Calu3 (cell line): ENCODE data around the gene RABEPK. TPM values are rescaled to one million over a fixed set of nuclear protein-coding genes. Genes with fewer than 3 reads are reported as not detected.
"Not testable (repeated sequence)": the region's sequence is repeated elsewhere in the genome, so short reads cannot be mapped to it uniquely, and the experiment has no call there.

Experiments used
- BruUV-seq: library from RNA; stranded (reverse); fragments of 400-500 nt; replicated peaks from 2 replicates; lab custom pipeline; 2021; lab: Mats Ljungman, UMichigan
- CTCF ChIA-PET: fragments of 300-600 bp; sonication (Branson Sonifier 250); formaldehyde crosslinking; loops from one replicate; lab custom pipeline; 2022; ENCODE audit warnings: antibody characterized with exemption; lab: Charles Lee
- DNase-seq: peaks from one replicate; pipeline ENCODE4 v3.0.0; 2022
- H3K27ac Mint-ChIP-seq: one replicate; pipeline ENCODE4 v1.8.0; 2022; ENCODE audit warnings: mixed read lengths; ENCODE audit not compliant: unreplicated experiment
- H3K27me3 Mint-ChIP-seq: one replicate; pipeline ENCODE4 v1.8.0; 2022; ENCODE audit warnings: mixed read lengths; ENCODE audit not compliant: unreplicated experiment
- H3K36me3 Mint-ChIP-seq: one replicate; pipeline ENCODE4 v1.8.0; 2022; ENCODE audit warnings: mild to moderate bottlenecking, moderate library complexity, mixed read lengths; ENCODE audit not compliant: insufficient read depth, unreplicated experiment
- H3K4me1 Mint-ChIP-seq: one replicate; pipeline ENCODE4 v1.8.0; 2022; ENCODE audit warnings: mild to moderate bottlenecking, low read depth, mixed read lengths; ENCODE audit not compliant: unreplicated experiment
- H3K4me3 Mint-ChIP-seq: one replicate; pipeline ENCODE4 v1.8.0; 2022; ENCODE audit warnings: mild to moderate bottlenecking, low read depth, moderate library complexity, mixed read lengths; ENCODE audit not compliant: unreplicated experiment
- H3K9me3 Mint-ChIP-seq: one replicate; pipeline ENCODE4 v1.8.0; 2022; ENCODE audit warnings: low read depth, mixed read lengths; ENCODE audit not compliant: unreplicated experiment
- intact Hi-C: fragments of 100-400 bp; cut with micrococcal nuclease; formaldehyde crosslinking; loops from one replicate; pipeline ENCODE4 v1.10.0; 2022; ENCODE audit not compliant: unreplicated experiment
- total RNA-seq: library from RNA; stranded (reverse); gene quantifications from 2 replicates; pipeline ENCODE4 v1.2.3, GENCODE V29; 2022
- TF ChIP-seq, protein P1 (sequence below): fragments of 200-600 bp; IDR thresholded peaks from one replicate; pipeline ENCODE4 v1.8.0; 2022; ENCODE audit warnings: antibody characterized with exemption; ENCODE audit not compliant: unreplicated experiment

Gene RABEPK
- total RNA-seq, 1 experiment from 2014 or later, result 12.7 TPM

GRCh38 chr9:125156551-125156950, 43.8 kb upstream of the RABEPK start:
- no peak for DNase-seq
- CTCF ChIA-PET, result no interaction called here
- Mint-ChIP-seq H3K27ac (no peak overlapping the region), H3K4me3 (no peak overlapping the region), H3K4me1 (no peaks in the 10 kb centered on the region), H3K27me3 (no peaks in the 10 kb centered on the region), H3K36me3 (peaks cover 5% of the 10 kb centered on the region), H3K9me3 (no peaks in the 10 kb centered on the region)
- TF ChIP-seq, protein P1, sequence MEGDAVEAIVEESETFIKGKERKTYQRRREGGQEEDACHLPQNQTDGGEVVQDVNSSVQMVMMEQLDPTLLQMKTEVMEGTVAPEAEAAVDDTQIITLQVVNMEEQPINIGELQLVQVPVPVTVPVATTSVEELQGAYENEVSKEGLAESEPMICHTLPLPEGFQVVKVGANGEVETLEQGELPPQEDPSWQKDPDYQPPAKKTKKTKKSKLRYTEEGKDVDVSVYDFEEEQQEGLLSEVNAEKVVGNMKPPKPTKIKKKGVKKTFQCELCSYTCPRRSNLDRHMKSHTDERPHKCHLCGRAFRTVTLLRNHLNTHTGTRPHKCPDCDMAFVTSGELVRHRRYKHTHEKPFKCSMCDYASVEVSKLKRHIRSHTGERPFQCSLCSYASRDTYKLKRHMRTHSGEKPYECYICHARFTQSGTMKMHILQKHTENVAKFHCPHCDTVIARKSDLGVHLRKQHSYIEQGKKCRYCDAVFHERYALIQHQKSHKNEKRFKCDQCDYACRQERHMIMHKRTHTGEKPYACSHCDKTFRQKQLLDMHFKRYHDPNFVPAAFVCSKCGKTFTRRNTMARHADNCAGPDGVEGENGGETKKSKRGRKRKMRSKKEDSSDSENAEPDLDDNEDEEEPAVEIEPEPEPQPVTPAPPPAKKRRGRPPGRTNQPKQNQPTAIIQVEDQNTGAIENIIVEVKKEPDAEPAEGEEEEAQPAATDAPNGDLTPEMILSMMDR, result no peak
- BruUV-seq, result no TSS peak
- intact Hi-C loops, result no loop called here

GRCh38 chr9:125160750-125161149, 39.6 kb upstream of the RABEPK start:
- BruUV-seq, result no TSS peak
- no peak overlapping the region for H3K27ac Mint-ChIP-seq
- TF ChIP-seq, protein P1, result no peak

DNA sequence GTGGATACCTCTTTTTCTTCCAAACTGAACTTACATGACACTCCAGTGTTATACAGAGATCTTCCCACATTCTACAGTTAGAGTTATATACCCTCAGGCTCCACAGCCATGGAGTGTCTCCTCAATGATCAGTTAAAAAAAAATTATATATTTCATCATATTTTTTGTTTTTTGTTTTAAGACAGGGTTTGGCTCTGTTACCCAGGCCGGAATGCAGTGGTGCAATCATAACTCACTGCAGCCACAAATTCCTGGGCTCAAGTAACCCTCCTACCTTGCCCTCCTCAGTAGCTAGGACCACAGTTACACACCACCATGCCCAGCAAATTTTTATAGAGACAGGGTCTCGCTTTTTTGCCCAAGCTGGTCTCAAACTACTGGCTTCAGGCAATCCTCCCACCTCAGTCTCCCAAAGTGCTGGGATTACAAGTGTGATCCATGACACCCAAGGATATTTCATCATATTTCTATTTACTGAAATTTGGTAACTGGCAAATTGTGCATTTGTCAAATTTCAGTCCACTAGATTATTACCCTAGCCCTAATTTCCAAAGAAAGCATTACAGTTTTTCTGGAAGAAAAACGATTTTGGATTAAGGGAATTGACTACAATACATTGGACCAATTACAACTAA, 38.9 kb upstream of the RABEPK start:
- Mint-ChIP-seq H3K36me3 (peaks cover 7% of the 10 kb centered on the region), H3K9me3 (no peaks in the 10 kb centered on the region), H3K4me1 (no peaks in the 10 kb centered on the region), H3K27me3 (no peaks in the 10 kb centered on the region), H3K4me3 (no peak overlapping the region), H3K27ac (no peak overlapping the region)
- no TSS peak for BruUV-seq
- TF ChIP-seq, protein P1, result no peak
- intact Hi-C loops, result no loop called here
- DNase-seq, result no peak
- CTCF ChIA-PET, result no interaction called here

More at GRCh38 chr9:125160750-125161149, 39.6 kb upstream of the RABEPK start:
- no peaks in the 10 kb centered on the region for H3K9me3 Mint-ChIP-seq
- no peaks in the 10 kb centered on the region for H3K4me1 Mint-ChIP-seq
- no peak for DNase-seq
- intact Hi-C loops, result no loop called here
- CTCF ChIA-PET, result no interaction called here
- H3K27me3 Mint-ChIP-seq, result no peaks in the 10 kb centered on the region
- no peak overlapping the region for H3K4me3 Mint-ChIP-seq
- H3K36me3 Mint-ChIP-seq, result peaks cover 7% of the 10 kb centered on the region

- CTCF ChIA-PET, BruUV-seq, H3K4me3 Mint-ChIP-seq, H3K36me3 Mint-ChIP-seq, H3K9me3 Mint-ChIP-seq, H3K27ac Mint-ChIP-seq, DNase-seq, H3K4me1 Mint-ChIP-seq, H3K27me3 Mint-ChIP-seq, intact Hi-C loops: not testable (repeated sequence)
Observed at GRCh38 chr9:125162891-125163290, 37.5 kb upstream of the RABEPK start.

GRCh38 chr9:125166762-125167161, 33.6 kb upstream of the RABEPK start:
- BruUV-seq, result no TSS peak
- DNase-seq, result no peak
- Mint-ChIP-seq H3K27ac (no peak overlapping the region), H3K4me3 (no peak overlapping the region), H3K27me3 (no peaks in the 10 kb centered on the region), H3K4me1 (no peaks in the 10 kb centered on the region), H3K9me3 (no peaks in the 10 kb centered on the region), H3K36me3 (peaks cover 11% of the 10 kb centered on the region)
- TF ChIP-seq, protein P1, result no peak
- CTCF ChIA-PET, result no interaction called here
- intact Hi-C loops, result no loop called here
